NK-92 treated with Interleukin-12 subunit alpha and Interleukin-12 subunit beta, amount 100 ng/mL, for 24 hours (cell line): ENCODE data around the gene AGMO.

Experiments used
- DNase-seq: peaks from one replicate; lab custom pipeline; 2025; lab: John Stamatoyannopoulos, UW

The AGMO gene

GRCh38 chr7:15457990-15458955, 103.5 kb downstream of the AGMO start:
- DNase-seq = no peak

DNA sequence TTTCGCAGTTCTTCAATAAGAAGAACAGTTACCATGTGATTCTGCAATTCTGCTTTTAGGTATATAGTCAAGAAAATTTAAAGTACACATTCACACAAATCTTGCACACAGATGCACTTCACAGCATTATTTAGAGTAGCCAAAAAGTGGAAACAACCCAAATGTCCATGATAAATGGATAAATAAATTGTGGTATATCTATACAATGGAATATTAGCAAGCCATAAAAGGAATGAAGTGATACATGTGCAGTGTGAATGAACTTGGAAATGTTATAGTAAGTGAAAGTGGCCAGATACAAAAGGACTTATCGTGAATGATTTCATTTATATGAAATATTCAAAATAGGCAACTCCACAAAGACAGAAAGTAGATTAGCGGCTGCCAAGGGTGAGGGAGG, 109.1 kb downstream of the AGMO start:
- DNase-seq = no peak

DNA sequence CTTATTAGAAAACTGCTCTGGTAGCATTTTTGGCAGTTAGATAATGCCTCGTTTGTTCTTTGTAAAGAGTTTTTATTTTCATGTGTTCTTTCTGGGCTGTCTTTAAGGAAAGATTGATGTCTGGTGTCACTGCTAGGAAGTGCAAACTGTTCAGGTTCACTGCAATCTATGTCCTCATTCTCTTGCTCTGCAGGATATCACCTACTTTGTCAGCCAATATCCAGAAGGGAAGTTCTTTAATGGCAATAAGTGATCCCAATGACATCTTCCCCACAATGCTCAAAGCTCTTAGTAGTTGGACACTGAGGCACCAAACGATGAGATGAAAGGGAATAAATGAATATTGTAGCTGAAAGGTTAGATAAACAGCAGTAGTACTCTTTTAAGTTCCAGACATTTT, 115.1 kb downstream of the AGMO start:
- no peak for DNase-seq

- DNase-seq = no peak
Measured at GRCh38 chr7:15446280-15446679, 115.5 kb downstream of the AGMO start.

DNA sequence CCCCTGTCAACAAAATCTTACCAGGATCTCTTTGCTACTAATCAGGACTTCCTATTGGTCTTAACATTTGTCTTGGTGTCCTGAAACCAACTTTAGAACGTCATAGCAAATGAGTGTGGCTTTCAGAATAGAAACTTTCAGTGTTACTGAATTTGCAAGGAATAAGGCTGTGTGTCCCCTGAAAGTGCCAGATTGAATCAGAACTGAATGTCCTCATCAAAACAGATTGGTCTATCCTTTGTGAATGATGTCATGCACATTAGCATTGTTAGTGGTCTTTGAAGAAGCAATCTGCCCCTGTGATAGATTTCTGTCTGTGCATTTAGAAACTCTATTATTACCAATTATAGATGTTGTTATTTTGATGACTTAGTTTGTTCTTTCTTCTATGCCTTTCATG, 119.9 kb downstream of the AGMO start:
- DNase-seq = no peak

DNA sequence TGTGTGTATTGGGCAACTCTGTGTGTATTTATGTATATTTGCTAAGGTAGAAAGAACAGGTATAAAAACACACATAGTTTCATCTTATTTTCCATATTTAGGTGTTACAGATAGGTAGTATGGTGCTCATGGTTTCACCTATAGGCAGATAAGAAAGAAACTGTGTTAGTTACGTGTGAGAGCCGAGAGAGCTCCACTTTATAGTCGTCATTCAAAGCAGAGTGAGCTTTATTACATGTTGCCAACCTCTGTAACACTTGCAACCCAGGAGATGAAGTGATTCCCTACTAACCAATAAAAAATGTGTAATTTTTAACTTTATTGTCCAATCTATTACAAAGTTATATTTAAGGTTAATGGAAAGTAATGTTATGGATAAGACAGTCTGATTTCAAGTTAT, 121.3 kb downstream of the AGMO start:
- no peak for DNase-seq

DNA sequence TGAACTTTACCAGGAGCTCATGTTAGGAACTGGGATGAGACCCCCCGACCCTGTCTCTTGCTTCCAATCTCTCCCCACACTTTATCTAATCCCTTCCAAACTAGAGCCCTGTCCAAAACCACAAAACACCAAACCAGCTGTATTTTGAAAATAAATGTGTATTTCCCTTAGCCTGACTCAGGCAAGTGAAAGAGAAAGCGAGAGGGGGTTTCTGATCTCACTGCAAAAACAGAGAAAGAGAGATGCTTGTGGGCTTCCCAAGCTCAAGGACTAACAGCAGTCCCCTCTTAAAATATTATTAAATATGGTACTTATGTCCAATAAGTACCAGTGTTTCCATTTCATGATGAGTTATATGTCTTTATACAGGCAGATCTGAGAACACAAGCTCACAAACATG, 122.0 kb downstream of the AGMO start:
- no peak for DNase-seq

GRCh38 chr7:15433151-15433550, 128.7 kb downstream of the AGMO start:
- DNase-seq = no peak

DNA sequence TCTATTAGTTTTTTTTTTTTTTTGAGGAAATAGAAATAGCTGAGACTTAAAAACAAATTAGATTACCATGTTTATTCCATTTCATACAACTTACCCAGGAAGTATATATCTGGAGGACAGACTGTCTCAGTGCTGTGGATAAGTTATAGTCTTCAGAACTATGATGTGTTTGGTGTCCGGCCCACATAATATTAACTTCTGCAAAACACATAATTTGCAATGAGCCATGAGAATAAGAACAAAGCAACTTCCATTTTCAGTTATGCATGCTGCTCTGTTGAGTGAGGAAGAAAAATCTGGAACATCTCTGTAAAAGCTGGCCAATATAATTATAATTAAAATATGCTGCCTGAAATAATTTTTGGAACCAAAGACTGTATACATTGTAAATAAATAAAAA, 130.9 kb downstream of the AGMO start:
- DNase-seq = no peak

GRCh38 chr7:15430191-15430590, 131.6 kb downstream of the AGMO start:
- no peak for DNase-seq

GRCh38 chr7:15424468-15424867, 137.3 kb downstream of the AGMO start:
- DNase-seq = no peak

DNA sequence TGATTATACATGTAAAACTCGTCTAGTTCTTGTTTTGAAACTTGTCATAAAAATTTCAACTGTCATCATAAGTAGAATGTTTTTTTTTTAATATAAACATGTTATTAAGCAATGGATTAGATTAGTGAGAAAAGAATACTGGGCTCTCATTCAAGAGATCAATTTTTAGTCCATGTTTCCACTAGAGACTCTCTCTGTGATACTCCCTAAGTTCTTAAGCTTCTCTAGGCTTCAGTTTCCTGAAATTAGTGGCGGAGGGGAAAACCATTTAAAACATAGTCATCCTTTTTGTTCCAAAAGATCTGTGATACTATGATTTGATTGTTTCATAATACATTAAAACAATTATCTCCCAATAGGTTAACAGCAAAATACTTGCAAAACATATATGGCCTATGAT, 142.2 kb downstream of the AGMO start:
- DNase-seq = no peak

GRCh38 chr7:15418264-15418663, 143.6 kb downstream of the AGMO start:
- DNase-seq = no peak

GRCh38 chr7:15417341-15417988, 144.3 kb downstream of the AGMO start:
- DNase-seq = no peak

- no peak for DNase-seq
Measured at GRCh38 chr7:15411019-15411418, 150.8 kb downstream of the AGMO start.

- no peak for DNase-seq
Measured at GRCh38 chr7:15407910-15408309, 153.9 kb downstream of the AGMO start.

GRCh38 chr7:15403751-15404150, 158.1 kb downstream of the AGMO start:
- DNase-seq = no peak

GRCh38 chr7:15403315-15403714, 158.5 kb downstream of the AGMO start:
- DNase-seq = no peak

DNA sequence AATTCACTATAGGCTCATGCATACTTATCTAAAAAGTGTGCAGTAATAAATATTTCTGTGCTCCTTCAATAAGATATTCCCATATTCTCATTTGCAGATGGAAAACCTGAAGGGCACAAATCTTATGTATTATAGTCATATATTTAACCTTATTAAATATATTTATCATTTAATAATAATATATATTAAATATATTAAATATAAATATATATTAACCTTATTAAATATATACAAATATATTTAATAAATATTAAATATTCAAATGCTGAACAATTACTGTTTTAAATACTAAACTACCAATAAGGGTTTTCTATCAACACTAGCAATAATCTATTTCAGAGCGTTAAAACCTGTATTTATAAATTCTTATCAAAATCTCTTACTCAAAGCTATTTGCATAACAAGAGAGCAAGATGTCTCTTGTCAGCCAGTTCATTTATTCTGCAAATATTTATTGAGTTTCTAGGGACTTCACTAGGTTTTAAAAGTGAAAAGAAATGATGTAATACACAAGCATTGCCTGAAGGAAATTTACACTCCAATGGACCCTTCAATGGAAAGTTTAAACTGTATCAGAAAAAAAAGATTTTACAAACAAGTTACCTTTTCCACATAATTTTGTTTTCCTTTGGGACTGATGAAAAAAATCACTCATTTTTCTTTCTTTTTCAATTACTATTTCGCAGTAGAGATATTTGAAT, 159.2 kb downstream of the AGMO start:
- DNase-seq = no peak

DNA sequence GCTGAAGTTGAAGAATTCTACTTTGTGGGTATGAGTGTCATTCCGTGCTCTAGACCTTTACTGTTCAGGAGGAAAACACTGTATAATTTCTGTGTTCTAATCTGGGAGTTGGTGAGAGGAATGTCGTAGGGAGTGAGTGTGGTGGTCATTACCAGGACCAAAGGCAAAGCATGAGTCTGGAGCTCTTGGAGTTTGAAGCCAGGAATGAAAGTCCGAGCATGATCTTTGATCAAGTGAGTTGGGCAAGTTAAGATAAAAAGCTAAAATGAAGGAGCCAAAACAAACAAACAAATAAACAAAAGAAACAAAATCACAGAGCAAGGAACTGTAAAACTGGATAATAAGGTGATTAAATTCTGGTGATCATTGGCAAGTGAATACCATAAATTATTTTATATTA, 161.4 kb downstream of the AGMO start:
- no peak for DNase-seq

DNA sequence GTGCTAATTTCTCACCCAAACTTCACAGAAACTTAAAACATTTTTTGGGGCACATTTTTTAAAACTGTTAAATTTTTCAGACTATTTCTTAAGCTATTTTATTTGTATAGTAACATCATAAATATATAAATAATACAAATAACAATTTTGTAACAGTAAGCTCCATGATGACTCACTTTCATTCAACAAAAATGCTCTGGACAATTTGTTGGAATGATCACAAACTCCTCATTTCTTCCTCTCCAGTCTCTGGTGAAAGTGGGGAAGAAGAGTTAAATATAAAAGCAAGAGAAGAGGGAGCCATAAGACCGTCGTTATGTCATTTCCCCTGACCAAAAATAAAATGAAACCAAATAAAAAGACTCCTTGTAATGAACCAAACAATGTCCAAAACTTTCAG, 162.4 kb downstream of the AGMO start:
- no peak for DNase-seq

GRCh38 chr7:15397922-15398760, 163.7 kb downstream of the AGMO start:
- DNase-seq = no peak
